HG03135 (cell line): ENCODE results near the gene LCOR.

ENCODE experiments used
- ATAC-seq: cut with Tn5 transposase; IDR thresholded peaks from one replicate; pipeline ENCODE4 v1.9.1; 2021; ENCODE audit warnings: mild to moderate bottlenecking, moderate library complexity; ENCODE audit not compliant: unreplicated experiment

LCOR gene

GRCh38 chr10:96889415-96890171 lies 57.5 kb downstream of the LCOR start:
- ATAC-seq: no peak

GRCh38 chr10:96890172-96890513 lies 58.0 kb downstream of the LCOR start:
- ATAC-seq: no peak

- no peak for ATAC-seq
Measured at GRCh38 chr10:96890580-96890979, 58.5 kb downstream of the LCOR start.

- no peak for ATAC-seq
Measured at GRCh38 chr10:96891840-96892239, 59.7 kb downstream of the LCOR start.

GRCh38 chr10:96895662-96896424 lies 63.7 kb downstream of the LCOR start:
- no peak for ATAC-seq

GRCh38 chr10:96896884-96897589 lies 64.9 kb downstream of the LCOR start:
- no peak for ATAC-seq

GRCh38 chr10:96902117-96902516 lies 70.0 kb downstream of the LCOR start:
- no peak for ATAC-seq

GRCh38 chr10:96902731-96903358 lies 70.7 kb downstream of the LCOR start:
- ATAC-seq: no peak

- no peak for ATAC-seq
Measured at GRCh38 chr10:96904648-96905047, 72.5 kb downstream of the LCOR start.

- no peak for ATAC-seq
Measured at GRCh38 chr10:96906864-96907263, 74.8 kb downstream of the LCOR start.

- ATAC-seq: no peak
Measured at GRCh38 chr10:96910488-96911395, 78.6 kb downstream of the LCOR start.

GRCh38 chr10:96912405-96912804 lies 80.3 kb downstream of the LCOR start:
- ATAC-seq: no peak

GRCh38 chr10:96913906-96914305 lies 81.8 kb downstream of the LCOR start:
- no peak for ATAC-seq

- ATAC-seq: no peak
Measured at GRCh38 chr10:96917628-96918027, 85.5 kb downstream of the LCOR start.

- no peak for ATAC-seq
Measured at GRCh38 chr10:96918214-96919002, 86.3 kb downstream of the LCOR start.

GRCh38 chr10:96919785-96920430 lies 87.8 kb downstream of the LCOR start:
- no peak for ATAC-seq

- no peak for ATAC-seq
Measured at GRCh38 chr10:96921655-96922054, 89.6 kb downstream of the LCOR start.

GRCh38 chr10:96922978-96923948 lies 91.2 kb downstream of the LCOR start:
- no peak for ATAC-seq
